Measurements from ENCODE around the gene ACAD10.

Gene ACAD10

DNA sequence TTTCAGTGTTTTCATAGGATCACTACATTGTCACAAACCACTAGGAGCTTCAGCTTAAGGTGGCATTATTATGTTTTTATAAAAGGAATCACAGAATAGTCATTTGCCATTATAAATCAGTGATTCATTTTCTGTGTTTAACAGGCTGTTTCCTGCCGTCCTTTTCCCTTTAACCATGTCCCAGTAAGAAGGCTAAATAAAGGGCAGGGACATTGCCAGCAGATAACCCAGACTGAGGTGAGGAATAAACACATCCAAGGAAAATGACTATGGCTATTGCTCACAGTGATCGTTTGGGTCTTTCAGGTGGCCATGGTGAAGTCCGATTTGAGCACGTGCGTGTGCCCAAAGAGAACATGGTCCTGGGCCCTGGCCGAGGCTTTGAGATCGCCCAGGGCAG, 63.0 kb downstream of the ACAD10 start:
- TF ChIP-seq TAF1 (IDR thresholded peaks at IDR 0.05; ENCODE audit: low read depth) (no peak), FOXM1 (IDR thresholded peaks at IDR 0.05; ENCODE audit: borderline replicate concordance, low read depth) (no peak), CEBPB (IDR thresholded peaks at IDR 0.05) (no peak), TEAD4 (IDR thresholded peaks at IDR 0.05) (no peak), YY1 (IDR thresholded peaks at IDR 0.05; ENCODE audit: low read depth) (no peak), EGR1 (IDR thresholded peaks at IDR 0.05) (no peak), RAD21 (IDR thresholded peaks at IDR 0.05; ENCODE audit: low read depth) (no peak), NFIC (IDR thresholded peaks at IDR 0.05) (no peak), TCF12 (IDR thresholded peaks at IDR 0.05; ENCODE audit: low read depth) (no peak), ZBTB7A (IDR thresholded peaks at IDR 0.05; ENCODE audit: low read depth) (no peak), EP300 (IDR thresholded peaks at IDR 0.05; ENCODE audit: borderline replicate concordance) (no peak), CREB1 (IDR thresholded peaks at IDR 0.05; ENCODE audit: low read depth) (no peak)
- TF ChIP-seq, protein P1, sequence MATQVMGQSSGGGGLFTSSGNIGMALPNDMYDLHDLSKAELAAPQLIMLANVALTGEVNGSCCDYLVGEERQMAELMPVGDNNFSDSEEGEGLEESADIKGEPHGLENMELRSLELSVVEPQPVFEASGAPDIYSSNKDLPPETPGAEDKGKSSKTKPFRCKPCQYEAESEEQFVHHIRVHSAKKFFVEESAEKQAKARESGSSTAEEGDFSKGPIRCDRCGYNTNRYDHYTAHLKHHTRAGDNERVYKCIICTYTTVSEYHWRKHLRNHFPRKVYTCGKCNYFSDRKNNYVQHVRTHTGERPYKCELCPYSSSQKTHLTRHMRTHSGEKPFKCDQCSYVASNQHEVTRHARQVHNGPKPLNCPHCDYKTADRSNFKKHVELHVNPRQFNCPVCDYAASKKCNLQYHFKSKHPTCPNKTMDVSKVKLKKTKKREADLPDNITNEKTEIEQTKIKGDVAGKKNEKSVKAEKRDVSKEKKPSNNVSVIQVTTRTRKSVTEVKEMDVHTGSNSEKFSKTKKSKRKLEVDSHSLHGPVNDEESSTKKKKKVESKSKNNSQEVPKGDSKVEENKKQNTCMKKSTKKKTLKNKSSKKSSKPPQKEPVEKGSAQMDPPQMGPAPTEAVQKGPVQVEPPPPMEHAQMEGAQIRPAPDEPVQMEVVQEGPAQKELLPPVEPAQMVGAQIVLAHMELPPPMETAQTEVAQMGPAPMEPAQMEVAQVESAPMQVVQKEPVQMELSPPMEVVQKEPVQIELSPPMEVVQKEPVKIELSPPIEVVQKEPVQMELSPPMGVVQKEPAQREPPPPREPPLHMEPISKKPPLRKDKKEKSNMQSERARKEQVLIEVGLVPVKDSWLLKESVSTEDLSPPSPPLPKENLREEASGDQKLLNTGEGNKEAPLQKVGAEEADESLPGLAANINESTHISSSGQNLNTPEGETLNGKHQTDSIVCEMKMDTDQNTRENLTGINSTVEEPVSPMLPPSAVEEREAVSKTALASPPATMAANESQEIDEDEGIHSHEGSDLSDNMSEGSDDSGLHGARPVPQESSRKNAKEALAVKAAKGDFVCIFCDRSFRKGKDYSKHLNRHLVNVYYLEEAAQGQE (IDR thresholded peaks at IDR 0.05; ENCODE audit: low read depth): no peak
- TF ChIP-seq, protein P2, sequence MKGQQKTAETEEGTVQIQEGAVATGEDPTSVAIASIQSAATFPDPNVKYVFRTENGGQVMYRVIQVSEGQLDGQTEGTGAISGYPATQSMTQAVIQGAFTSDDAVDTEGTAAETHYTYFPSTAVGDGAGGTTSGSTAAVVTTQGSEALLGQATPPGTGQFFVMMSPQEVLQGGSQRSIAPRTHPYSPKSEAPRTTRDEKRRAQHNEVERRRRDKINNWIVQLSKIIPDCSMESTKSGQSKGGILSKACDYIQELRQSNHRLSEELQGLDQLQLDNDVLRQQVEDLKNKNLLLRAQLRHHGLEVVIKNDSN (IDR thresholded peaks at IDR 0.05): no peak
- TF ChIP-seq, protein P3, sequence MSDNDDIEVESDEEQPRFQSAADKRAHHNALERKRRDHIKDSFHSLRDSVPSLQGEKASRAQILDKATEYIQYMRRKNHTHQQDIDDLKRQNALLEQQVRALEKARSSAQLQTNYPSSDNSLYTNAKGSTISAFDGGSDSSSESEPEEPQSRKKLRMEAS (IDR thresholded peaks at IDR 0.05): no peak

DNA sequence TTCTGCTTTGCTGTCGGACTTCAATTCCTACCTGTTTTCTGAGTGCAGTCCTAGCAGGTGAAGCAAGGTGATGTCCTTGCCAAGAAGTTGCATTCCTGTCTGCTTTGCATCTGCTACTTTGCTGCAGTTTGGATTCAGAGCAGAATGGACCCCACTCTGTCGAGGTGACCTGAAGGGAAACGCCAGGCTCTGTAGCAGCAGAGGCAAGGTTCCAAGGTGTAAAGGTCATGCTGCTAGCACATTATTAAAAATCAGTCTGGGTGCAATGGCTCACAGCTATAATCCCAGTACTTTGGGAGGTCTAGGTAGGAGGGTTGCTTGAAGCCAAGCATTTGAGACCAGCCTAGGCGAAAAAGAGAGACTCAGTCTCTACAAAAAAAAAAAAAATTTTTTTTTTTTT, 63.5 kb downstream of the ACAD10 start:
- TF ChIP-seq CREB1 (IDR thresholded peaks at IDR 0.05; ENCODE audit: low read depth): no peak
- no peak for TF ChIP-seq NFIC (IDR thresholded peaks at IDR 0.05)
- no peak for TF ChIP-seq EP300 (IDR thresholded peaks at IDR 0.05; ENCODE audit: borderline replicate concordance)
- TF ChIP-seq, protein P3 (IDR thresholded peaks at IDR 0.05): no peak
- TF ChIP-seq TEAD4 (IDR thresholded peaks at IDR 0.05): no peak
- no peak for TF ChIP-seq TCF12 (IDR thresholded peaks at IDR 0.05; ENCODE audit: low read depth)
- TF ChIP-seq TAF1 (IDR thresholded peaks at IDR 0.05; ENCODE audit: low read depth): no peak
- TF ChIP-seq FOXM1 (IDR thresholded peaks at IDR 0.05; ENCODE audit: borderline replicate concordance, low read depth): no peak
- no peak for TF ChIP-seq RAD21 (IDR thresholded peaks at IDR 0.05; ENCODE audit: low read depth)
- no peak for TF ChIP-seq ZBTB7A (IDR thresholded peaks at IDR 0.05; ENCODE audit: low read depth)
- TF ChIP-seq, protein P1 (IDR thresholded peaks at IDR 0.05; ENCODE audit: low read depth): no peak
- no peak for TF ChIP-seq YY1 (IDR thresholded peaks at IDR 0.05; ENCODE audit: low read depth)
- TF ChIP-seq CEBPB (IDR thresholded peaks at IDR 0.05): no peak
- no peak for TF ChIP-seq EGR1 (IDR thresholded peaks at IDR 0.05)
- TF ChIP-seq, protein P2 (IDR thresholded peaks at IDR 0.05): no peak

DNA sequence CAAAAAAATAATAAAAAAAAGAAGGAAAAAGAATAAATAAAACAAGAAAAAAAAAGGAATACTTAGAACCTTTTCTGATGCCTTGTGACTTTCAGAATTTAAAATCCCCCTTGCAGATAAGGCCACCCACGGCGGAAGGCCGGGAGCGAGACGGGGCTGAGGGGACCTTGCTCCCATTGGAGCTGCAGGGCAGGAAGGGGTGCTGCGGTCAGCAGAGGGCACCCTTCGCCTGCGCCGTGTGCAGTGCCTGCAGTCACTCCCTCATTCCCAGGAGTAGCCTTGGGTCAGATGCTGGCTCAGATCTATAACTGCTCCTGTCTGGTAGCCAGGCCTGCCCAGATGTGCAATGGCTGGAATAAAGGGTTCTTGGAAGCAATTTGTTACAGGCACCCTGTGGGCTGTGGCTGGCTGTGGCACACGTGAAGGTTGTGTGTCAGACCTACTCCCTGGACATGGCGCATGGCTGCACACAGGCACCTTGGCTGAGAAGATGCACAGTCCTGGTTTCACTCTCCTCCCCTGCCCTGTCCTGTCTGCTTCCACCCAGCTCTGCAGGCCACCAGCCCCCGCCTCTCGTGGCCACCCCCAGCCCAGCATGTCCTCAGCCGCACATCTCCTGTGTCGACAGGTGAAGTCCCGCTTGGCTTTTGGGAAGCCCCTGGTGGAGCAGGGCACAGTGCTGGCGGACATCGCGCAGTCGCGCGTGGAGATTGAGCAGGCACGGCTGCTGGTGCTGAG, 67.5 kb downstream of the ACAD10 start:
- TF ChIP-seq RAD21 (IDR thresholded peaks at IDR 0.05; ENCODE audit: low read depth) (peak; percentile 80), TCF12 (IDR thresholded peaks at IDR 0.05; ENCODE audit: low read depth) (no peak)

DNA sequence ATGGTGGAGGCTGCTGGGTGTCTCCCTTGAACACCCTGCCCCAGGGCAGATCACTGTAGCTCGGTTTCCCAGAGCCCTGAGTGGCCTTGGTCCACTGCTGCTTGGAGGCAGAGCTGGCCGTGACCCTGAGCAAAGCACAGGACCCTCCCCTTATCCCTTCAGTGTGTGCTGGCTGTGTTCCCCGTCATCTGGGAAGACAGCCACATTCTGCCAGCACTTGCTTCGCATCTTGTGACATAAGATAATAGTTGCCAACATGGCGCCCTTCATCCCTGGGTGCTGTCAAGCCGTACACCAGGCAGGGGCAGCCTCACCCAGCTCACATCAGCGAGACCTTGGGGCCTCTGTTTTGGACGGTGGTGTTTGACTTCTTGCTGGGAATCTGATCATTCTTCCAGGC, 68.8 kb downstream of the ACAD10 start:
- TF ChIP-seq, protein P1 (IDR thresholded peaks at IDR 0.05; ENCODE audit: low read depth): no peak
- no peak for TF ChIP-seq RAD21 (IDR thresholded peaks at IDR 0.05; ENCODE audit: low read depth)
- no peak for TF ChIP-seq TCF12 (IDR thresholded peaks at IDR 0.05; ENCODE audit: low read depth)
- TF ChIP-seq TAF1 (IDR thresholded peaks at IDR 0.05; ENCODE audit: low read depth): no peak
- TF ChIP-seq TEAD4 (IDR thresholded peaks at IDR 0.05): no peak
- no peak for TF ChIP-seq ZBTB7A (IDR thresholded peaks at IDR 0.05; ENCODE audit: low read depth)
- TF ChIP-seq CEBPB (IDR thresholded peaks at IDR 0.05): no peak
- TF ChIP-seq, protein P2 (IDR thresholded peaks at IDR 0.05): no peak
- TF ChIP-seq EP300 (IDR thresholded peaks at IDR 0.05; ENCODE audit: borderline replicate concordance): no peak
- no peak for TF ChIP-seq EGR1 (IDR thresholded peaks at IDR 0.05)
- TF ChIP-seq, protein P3 (IDR thresholded peaks at IDR 0.05): no peak
- no peak for TF ChIP-seq FOXM1 (IDR thresholded peaks at IDR 0.05; ENCODE audit: borderline replicate concordance, low read depth)
- no peak for TF ChIP-seq CREB1 (IDR thresholded peaks at IDR 0.05; ENCODE audit: low read depth)
- no peak for TF ChIP-seq NFIC (IDR thresholded peaks at IDR 0.05)
- no peak for TF ChIP-seq YY1 (IDR thresholded peaks at IDR 0.05; ENCODE audit: low read depth)
